ENCODE measurements around the gene PGAM2. TPM values are rescaled to one million over a fixed set of nuclear protein-coding genes. Genes with fewer than 3 reads are reported as not detected.

The PGAM2 gene
- total RNA-seq, 4 donors from 2014 or later, result 3.2 to 3.9 TPM; not detected in 2

DNA sequence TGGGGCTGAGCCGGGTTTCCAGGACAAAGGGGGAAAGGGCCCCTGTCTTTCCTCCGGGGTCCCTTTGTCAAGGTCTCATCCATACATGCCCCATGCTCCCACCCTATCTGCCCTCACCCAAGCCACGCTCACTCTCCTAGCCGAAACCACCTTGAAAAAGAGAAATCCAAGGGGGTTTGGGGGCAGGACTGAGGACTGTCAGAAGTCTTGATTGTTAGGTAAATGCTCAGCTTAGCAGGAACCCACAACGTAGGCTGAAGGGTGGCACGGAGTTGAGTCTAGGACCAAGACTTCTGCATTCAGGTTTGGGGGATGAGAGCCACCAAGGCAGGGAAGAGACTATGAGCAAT, 719 bp upstream of the PGAM2 start:
- peaks cover 0 to 16% of the 10 kb centered on the region in 2 donors for H3K36me3 ChIP-seq
- H3K9me3 ChIP-seq, result no peaks in the 10 kb centered on the region
- no peak overlapping the region for H3K4me3 ChIP-seq
- peak; percentile 4 for ATAC-seq
- H3K4me1 ChIP-seq, result peaks cover 0 to 58% (median 19%) of the 10 kb centered on the region in 3 donors
- 19 to 20% methylated on average over 1 to 4 of the region's 6 CpGs for WGBS, 2 donors (ENCODE audit: low coverage in 1 of 2)
- H3K27me3 ChIP-seq, result no peaks in the 10 kb centered on the region
- H3K27ac ChIP-seq, result no peak overlapping the region
- TF ChIP-seq POLR2AphosphoS5 (IDR thresholded peaks at IDR 0.05), result no peak

DNA sequence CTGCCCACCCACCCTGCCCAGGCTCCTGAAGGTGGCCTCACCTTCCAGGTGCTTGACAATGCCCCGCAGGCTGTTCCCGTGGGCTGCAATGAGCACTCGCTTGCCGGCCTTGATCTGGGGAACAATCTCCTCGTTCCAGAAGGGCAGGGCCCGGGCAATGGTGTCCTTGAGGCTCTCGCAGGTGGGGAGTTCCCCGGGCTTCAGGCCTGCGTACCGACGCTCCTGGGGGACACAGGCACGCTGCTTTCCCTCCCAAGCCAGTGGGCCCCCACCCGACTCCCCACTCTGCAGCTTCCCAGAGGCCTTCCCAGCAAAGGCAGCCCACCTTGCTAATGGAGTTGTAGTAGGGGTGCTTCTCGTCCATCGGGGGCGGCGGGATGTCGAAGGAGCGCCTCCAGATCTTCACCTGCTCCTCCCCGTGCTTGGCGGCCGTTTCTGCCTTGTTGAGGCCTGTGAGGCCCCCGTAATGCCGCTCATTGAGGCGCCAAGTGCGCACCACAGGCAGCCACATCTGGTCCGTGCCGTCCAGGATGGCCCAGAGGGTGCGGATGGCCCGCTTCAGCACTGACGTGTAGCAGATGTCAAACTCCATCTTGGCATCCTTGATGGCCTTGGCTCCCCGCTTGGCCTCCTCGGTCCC, 456 bp downstream of the PGAM2 start:
- no CpG with 5 or more reads among the region's 33 CpGs for WGBS, 2 donors (ENCODE audit: low coverage in 1 of 2)
- ATAC-seq, result peak; percentile 4
- Histone ChIP-seq H3K9me3 (no peaks in the 10 kb centered on the region), H3K4me3 (peak overlapping the region in 1 of 2 donors; percentile 23), H3K36me3 (peaks cover 0 to 27% of the 10 kb centered on the region in 2 donors), H3K4me1 (peaks cover 0 to 58% (median 19%) of the 10 kb centered on the region in 3 donors), H3K27me3 (no peaks in the 10 kb centered on the region), H3K27ac (no peak overlapping the region)
- peak; percentile 33 for TF ChIP-seq POLR2AphosphoS5 (IDR thresholded peaks at IDR 0.05)
- TF ChIP-seq EP300 (IDR thresholded peaks at IDR 0.05), result no peak

DNA sequence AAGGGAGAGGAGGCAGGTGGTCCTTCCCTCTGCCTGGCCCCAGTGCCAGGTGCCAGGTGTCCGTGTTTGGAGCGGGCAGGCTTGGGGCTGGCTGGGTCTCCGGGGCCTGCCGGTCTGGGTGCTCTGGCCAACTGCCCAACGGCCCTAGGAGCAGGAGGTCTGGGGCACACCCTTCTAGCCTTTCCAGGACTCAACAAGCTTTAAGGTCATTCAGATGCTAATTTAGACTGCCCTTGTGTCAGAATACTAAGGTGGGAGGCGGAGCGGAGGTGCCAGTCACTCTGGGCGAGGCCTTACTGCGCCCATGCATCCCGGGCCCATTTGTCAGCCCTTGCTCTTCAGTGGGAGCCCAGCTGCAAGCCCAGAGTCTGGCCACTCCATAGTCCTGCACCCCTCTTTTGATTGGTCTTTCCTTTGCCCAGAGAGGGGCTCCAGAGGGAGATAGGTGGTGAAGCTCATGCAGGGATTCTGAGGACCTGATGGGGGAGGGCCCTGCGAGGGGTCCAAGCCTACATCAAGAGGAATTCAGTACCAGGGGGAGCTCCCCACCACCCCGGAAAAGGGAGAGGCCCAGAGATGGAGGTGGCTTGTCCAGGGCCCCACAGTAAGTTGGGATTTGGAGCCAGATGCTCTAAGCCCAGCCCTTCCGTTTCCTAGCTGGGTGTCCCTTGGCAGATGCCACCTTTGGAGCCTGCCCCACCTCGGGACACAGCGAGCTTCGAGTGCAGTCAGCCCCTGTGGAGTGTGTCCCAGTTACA, 1.3 kb downstream of the PGAM2 start:
- WGBS, 2 donors (ENCODE audit: low coverage in 1 of 2), result 36% methylated on average over 9 of the region's 16 CpGs; no CpG with 5 or more reads in 1 of the 2 donors
- no peak for ATAC-seq
- H3K27ac ChIP-seq, result peak overlapping the region in 1 of 4 donors; percentile 27
- H3K9me3 ChIP-seq, result no peaks in the 10 kb centered on the region
- peaks cover 0 to 58% (median 19%) of the 10 kb centered on the region in 3 donors for H3K4me1 ChIP-seq
- TF ChIP-seq, protein P1, sequence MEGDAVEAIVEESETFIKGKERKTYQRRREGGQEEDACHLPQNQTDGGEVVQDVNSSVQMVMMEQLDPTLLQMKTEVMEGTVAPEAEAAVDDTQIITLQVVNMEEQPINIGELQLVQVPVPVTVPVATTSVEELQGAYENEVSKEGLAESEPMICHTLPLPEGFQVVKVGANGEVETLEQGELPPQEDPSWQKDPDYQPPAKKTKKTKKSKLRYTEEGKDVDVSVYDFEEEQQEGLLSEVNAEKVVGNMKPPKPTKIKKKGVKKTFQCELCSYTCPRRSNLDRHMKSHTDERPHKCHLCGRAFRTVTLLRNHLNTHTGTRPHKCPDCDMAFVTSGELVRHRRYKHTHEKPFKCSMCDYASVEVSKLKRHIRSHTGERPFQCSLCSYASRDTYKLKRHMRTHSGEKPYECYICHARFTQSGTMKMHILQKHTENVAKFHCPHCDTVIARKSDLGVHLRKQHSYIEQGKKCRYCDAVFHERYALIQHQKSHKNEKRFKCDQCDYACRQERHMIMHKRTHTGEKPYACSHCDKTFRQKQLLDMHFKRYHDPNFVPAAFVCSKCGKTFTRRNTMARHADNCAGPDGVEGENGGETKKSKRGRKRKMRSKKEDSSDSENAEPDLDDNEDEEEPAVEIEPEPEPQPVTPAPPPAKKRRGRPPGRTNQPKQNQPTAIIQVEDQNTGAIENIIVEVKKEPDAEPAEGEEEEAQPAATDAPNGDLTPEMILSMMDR (IDR thresholded peaks at IDR 0.05), result no peak
- TF ChIP-seq POLR2A (IDR thresholded peaks at IDR 0.05), result no peak
- no peak for TF ChIP-seq EP300 (IDR thresholded peaks at IDR 0.05)
- TF ChIP-seq POLR2AphosphoS5 (IDR thresholded peaks at IDR 0.05), result no peak
- H3K36me3 ChIP-seq, result peaks cover 0 to 36% of the 10 kb centered on the region in 2 donors
- no peaks in the 10 kb centered on the region for H3K27me3 ChIP-seq
- no peak overlapping the region for H3K4me3 ChIP-seq

DNA sequence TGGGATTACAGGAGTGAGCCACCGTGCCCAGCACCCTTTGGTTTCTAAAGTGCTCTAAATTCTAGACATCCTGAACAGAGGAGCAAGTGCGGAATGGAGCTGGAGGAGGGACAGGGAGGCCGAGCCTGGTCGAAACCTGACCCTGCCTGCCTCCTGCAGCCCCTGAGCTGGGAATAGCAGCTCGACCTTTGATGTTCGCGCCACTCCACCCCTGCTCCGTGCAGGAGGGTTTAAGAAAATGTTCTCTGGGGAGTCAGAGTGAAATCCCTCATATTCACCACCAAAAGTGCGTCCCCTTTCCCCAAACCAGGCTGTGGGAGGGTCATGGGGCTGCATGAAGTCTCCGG, 1.8 kb downstream of the PGAM2 start:
- H3K9me3 ChIP-seq, result no peaks in the 10 kb centered on the region
- peak overlapping the region in 1 of 4 donors; percentile 27 for H3K27ac ChIP-seq
- peaks cover 0 to 41% of the 10 kb centered on the region in 2 donors for H3K36me3 ChIP-seq
- WGBS, 2 donors (ENCODE audit: low coverage in 1 of 2), result 62% methylated on average over 6 of the region's 10 CpGs; no CpG with 5 or more reads in 1 of the 2 donors
- no peak overlapping the region for H3K4me3 ChIP-seq
- H3K4me1 ChIP-seq, result peaks cover 0 to 58% (median 19%) of the 10 kb centered on the region in 3 donors
- TF ChIP-seq POLR2AphosphoS5 (IDR thresholded peaks at IDR 0.05) (no peak), POLR2A (IDR thresholded peaks at IDR 0.05) (no peak), EP300 (IDR thresholded peaks at IDR 0.05) (no peak)
- TF ChIP-seq, protein P1 (IDR thresholded peaks at IDR 0.05), result no peak
- ATAC-seq, result no peak
- no peaks in the 10 kb centered on the region for H3K27me3 ChIP-seq

DNA sequence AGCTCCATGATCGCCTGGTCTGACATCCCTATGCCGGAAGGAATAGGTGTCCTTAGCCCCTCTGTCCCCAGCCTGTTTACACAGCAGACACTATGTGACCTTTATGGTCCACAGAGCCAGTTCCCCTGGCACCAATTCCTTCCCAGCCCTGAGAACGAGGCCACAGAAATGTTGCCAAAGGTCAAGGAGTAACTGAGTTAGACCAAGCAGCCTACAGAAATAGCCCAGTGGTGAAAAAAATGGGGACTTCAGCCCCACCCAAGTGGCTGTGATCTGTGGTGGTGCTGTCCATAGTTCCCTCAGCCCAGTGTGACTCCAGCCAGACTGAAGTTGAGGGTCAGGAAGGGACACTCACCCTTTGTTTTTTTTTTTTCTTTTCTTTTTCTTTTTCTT, 2.5 kb downstream of the PGAM2 start:
- H3K4me3 ChIP-seq, result no peak overlapping the region
- no CpG with 5 or more reads among the region's 3 CpGs for WGBS, 2 donors (ENCODE audit: low coverage in 1 of 2)
- H3K4me1 ChIP-seq, result peaks cover 0 to 53% (median 19%) of the 10 kb centered on the region in 3 donors
- ATAC-seq, result no peak
- no peaks in the 10 kb centered on the region for H3K9me3 ChIP-seq
- peaks cover 0 to 48% of the 10 kb centered on the region in 2 donors for H3K36me3 ChIP-seq
- TF ChIP-seq, protein P1 (IDR thresholded peaks at IDR 0.05), result no peak
- TF ChIP-seq POLR2A (IDR thresholded peaks at IDR 0.05), result no peak
- no peak for TF ChIP-seq POLR2AphosphoS5 (IDR thresholded peaks at IDR 0.05)
- no peak for TF ChIP-seq EP300 (IDR thresholded peaks at IDR 0.05)
- peak overlapping the region in 1 of 4 donors; percentile 35 for H3K27ac ChIP-seq
- no peaks in the 10 kb centered on the region for H3K27me3 ChIP-seq

All from gastroesophageal sphincter (tissue), 4 donors.